Measurements from ENCODE around the gene RAB27B. TPM values are rescaled to one million over a fixed set of nuclear protein-coding genes. Genes with fewer than 3 reads are reported as not detected.
A peak's percentile ranks its signal among the peaks of the same experiment; 100 is the strongest.
"Not testable (repeated sequence)": the region's sequence is repeated elsewhere in the genome, so short reads cannot be mapped to it uniquely, and the experiment has no call there.

RAB27B gene
- total RNA-seq, 1 donor from 2014 or later, result 0.33 TPM

DNA sequence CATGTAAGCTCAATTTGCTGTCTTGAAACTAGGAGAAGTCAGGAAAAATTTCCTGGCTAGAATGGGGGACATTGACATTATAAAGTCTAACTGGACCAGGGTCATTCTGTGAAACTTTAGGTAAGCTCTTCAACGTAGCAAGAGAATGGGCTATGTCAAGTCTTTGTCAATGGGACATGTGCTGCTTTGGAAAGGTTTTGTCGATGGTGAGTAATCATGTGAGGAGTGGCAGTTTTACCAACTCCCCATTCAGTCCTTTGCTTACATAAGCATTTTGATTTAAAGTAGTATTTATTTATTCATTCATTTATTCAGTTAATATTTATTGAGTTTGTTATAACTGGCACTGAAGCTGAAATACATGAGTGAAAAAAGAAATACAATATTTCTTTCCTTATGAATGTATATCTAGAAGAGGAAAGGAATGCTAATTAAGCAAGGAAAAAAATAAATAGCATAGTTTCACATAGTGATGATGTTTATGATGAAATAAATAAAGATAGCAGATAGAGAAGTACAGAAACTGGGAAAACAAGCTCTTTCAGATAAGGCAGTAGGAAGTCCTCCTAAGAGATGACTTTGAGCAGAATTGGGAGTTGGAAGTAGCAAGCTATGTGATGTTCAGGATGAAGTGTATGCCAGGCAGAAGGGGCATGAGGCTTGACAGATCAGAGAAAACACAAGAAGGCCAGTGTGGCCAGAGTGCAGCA, 25.4 kb upstream of the RAB27B start:
- intact Hi-C loops (cut with micrococcal nuclease), result no loop called here
- H3K36me3 Mint-ChIP-seq (ENCODE audit: low read depth), result no peaks in the 10 kb centered on the region
- no peak overlapping the region for H3K27ac Mint-ChIP-seq
- peaks cover 12% of the 10 kb centered on the region for H3K9me3 Mint-ChIP-seq
- peaks cover 12% of the 10 kb centered on the region for H3K4me1 Mint-ChIP-seq
- peaks cover 19% of the 10 kb centered on the region for H3K27me3 Mint-ChIP-seq
- no peak for DNase-seq
- no peak overlapping the region for H3K4me3 Mint-ChIP-seq

DNA sequence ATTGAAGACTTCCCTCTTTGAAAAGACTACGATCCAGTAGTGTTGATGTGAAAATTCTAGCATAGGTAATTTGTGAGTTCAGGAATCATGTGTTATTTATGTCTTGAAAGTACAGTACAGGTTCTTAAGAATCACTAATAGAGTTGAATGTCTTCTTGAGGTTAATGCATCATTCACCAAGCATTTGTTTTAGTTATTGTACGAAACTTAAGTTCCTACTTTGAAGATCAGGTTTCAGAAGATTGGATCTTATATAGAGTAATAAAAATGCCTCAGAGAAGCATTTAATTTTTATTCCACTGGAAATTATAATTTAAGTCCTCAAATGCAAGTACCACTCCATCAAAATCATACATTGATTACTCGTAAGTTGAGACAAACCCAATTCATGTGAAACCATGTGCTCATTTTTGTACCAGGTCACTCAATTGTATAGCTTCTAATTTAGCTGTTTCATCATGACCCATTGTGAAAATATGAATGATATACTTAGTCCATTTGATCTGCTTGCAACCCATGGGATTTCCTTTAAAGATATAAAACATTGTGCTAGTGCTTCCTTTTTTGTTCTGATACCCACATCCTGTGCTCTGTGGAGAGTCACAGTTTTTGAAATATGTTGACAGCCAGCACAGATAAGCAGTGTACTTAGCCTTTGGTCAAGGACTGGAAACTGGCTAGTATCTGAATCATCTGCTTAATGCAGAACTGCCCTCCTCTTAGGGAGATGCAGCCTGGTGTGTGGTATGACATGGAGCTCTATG, 22.5 kb upstream of the RAB27B start:
- intact Hi-C loops (cut with micrococcal nuclease), result loop anchor here (1.0 to 5.0 kb wide), 2 partner anchors 29 to 88 kb away; no protein-coding TSS in a partner anchor
- peaks cover 12% of the 10 kb centered on the region for H3K4me1 Mint-ChIP-seq
- peak; percentile 73 for DNase-seq
- H3K9me3 Mint-ChIP-seq, result peaks cover 12% of the 10 kb centered on the region
- no peaks in the 10 kb centered on the region for H3K36me3 Mint-ChIP-seq (ENCODE audit: low read depth)
- H3K27me3 Mint-ChIP-seq, result peaks cover 17% of the 10 kb centered on the region
- no peak overlapping the region for H3K4me3 Mint-ChIP-seq
- H3K27ac Mint-ChIP-seq, result peak overlapping the region; percentile 61

DNA sequence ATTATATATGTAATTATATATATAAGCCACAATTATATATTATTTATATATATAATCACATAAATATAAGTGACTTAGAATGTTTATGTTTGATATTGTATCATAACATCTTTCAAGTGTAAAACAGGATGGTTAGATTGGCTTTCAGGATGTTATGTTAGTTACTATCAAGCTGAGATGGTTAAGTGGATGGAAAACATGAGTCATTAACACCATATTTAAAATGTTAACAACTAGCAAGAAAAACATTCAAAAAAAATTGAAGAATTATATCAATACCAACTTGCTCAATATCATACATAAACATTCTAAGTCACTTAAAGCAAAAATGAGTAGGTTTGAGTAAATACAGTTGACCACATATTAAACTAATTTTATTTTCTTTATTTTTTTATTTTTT, 21.8 kb upstream of the RAB27B start:
- intact Hi-C loops (cut with micrococcal nuclease), result loop anchor here (1.0 to 5.0 kb wide), 2 partner anchors 30 to 89 kb away; no protein-coding TSS in a partner anchor

DNA sequence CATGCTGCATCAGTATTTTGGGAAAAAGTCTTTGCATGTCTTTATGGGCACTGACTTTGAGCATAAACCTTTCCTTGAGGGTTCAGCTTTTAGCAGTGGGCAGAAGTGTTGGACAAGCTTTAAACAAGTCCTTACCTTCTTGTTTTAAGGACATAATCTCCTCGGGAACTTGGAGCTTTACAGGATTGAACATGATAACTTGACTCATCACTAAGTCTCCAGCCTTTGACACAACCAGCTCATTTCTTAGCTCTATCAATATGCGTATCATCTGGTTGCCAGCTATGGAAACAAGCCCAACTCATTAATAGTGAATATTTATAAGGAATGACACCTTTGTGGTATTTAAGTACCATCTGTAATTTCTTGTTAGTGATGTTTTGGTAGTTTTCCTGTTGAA, 21.0 kb upstream of the RAB27B start:
- H3K27ac Mint-ChIP-seq, result no peak overlapping the region
- H3K27me3 Mint-ChIP-seq, result peaks cover 22% of the 10 kb centered on the region
- no peak overlapping the region for H3K4me3 Mint-ChIP-seq
- DNase-seq, result no peak
- peaks cover 12% of the 10 kb centered on the region for H3K9me3 Mint-ChIP-seq
- intact Hi-C loops (cut with micrococcal nuclease), result loop anchor here (5.0 kb wide), 1 partner anchor 90 kb away; no protein-coding TSS in a partner anchor
- H3K4me1 Mint-ChIP-seq, result peaks cover 16% of the 10 kb centered on the region
- no peaks in the 10 kb centered on the region for H3K36me3 Mint-ChIP-seq (ENCODE audit: low read depth)

More for the DNA sequence above, 21.8 kb upstream of the RAB27B start:
- peaks cover 12% of the 10 kb centered on the region for H3K9me3 Mint-ChIP-seq
- no peak overlapping the region for H3K27ac Mint-ChIP-seq
- peaks cover 12% of the 10 kb centered on the region for H3K4me1 Mint-ChIP-seq
- no peaks in the 10 kb centered on the region for H3K36me3 Mint-ChIP-seq (ENCODE audit: low read depth)
- peaks cover 21% of the 10 kb centered on the region for H3K27me3 Mint-ChIP-seq
- H3K4me3 Mint-ChIP-seq, result no peak overlapping the region
- DNase-seq, result no peak

DNA sequence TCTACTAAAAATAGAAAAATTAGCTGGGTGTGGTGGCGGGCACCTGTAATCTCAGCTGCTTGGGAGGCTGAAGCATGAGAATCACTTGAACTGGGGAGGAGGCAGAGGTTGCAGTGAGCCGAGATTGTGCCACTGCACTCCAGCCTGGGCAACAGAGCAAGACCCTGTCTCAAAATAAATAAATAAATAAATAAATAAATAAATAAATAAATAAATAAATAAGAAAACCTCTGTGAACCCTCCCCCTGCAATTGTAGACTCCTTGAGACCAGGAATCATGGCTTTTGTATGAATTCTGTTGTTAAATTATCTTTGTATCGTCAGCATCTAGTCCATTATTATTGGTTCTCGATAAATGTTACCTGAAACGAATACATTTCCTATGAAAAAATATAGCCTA, 17.6 kb upstream of the RAB27B start:
- H3K4me3 Mint-ChIP-seq; intact Hi-C loops (cut with micrococcal nuclease): not testable (repeated sequence)

DNA sequence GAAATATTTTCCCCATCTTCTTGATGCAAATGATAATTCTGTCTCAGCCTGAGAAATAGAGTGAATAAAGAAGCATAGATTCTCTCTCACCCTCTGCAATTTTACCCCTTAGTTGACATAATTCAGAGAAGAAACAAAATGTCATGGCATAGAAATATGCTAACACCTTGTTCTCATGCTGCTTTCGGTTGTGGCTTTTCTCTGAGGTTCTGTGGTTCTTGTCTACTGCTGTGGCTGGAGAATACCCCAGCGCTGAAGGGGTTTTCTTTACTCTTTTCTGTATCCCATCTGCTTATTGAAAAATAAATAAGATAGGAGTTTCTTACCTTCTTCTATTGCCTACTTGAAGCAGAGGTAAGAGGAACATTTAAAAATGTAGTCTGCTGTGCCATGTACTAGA, 15.4 kb upstream of the RAB27B start:
- peaks cover 14% of the 10 kb centered on the region for H3K4me1 Mint-ChIP-seq
- H3K27me3 Mint-ChIP-seq, result peaks cover 35% of the 10 kb centered on the region
- H3K36me3 Mint-ChIP-seq (ENCODE audit: low read depth), result no peaks in the 10 kb centered on the region
- no peaks in the 10 kb centered on the region for H3K9me3 Mint-ChIP-seq
- intact Hi-C loops (cut with micrococcal nuclease), result loop anchor here (2.0 kb wide), 1 partner anchor 16 kb away; the partner anchor contains the start of gene RAB27B
- DNase-seq, result peak; percentile 83
- no peak overlapping the region for H3K4me3 Mint-ChIP-seq
- no peak overlapping the region for H3K27ac Mint-ChIP-seq

More for the DNA sequence above, 17.6 kb upstream of the RAB27B start:
- not testable (repeated sequence) for H3K9me3 Mint-ChIP-seq; H3K36me3 Mint-ChIP-seq (ENCODE audit: low read depth); H3K27ac Mint-ChIP-seq; DNase-seq
- peaks cover 20% of the 10 kb centered on the region for H3K4me1 Mint-ChIP-seq
- peaks cover 26% of the 10 kb centered on the region for H3K27me3 Mint-ChIP-seq

DNA sequence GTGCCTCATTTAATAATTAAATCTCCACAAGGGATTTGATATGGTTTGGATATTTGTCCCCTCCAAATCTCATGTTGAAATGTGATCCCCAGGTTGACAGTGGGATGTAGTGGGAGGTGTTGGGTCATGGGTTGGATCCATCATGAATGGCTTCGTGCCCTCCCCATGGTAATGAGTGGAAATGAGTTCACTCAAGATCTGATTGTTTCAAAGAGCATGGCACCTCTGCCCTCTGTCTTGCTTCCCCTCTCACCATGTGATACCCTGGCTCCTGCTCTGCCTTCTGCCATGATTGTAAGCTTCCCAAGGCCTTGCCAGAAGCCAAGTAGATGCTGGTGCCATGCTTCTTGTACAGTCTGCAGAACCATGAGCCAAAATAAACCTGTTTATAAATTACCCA, 15.0 kb upstream of the RAB27B start:
- H3K27me3 Mint-ChIP-seq, result peaks cover 39% of the 10 kb centered on the region
- no peak overlapping the region for H3K27ac Mint-ChIP-seq
- no peak for DNase-seq
- intact Hi-C loops (cut with micrococcal nuclease), result loop anchor here (2.0 kb wide), 1 partner anchor 15 kb away; the partner anchor contains the start of gene RAB27B
- no peaks in the 10 kb centered on the region for H3K9me3 Mint-ChIP-seq
- H3K4me3 Mint-ChIP-seq, result no peak overlapping the region
- no peaks in the 10 kb centered on the region for H3K36me3 Mint-ChIP-seq (ENCODE audit: low read depth)
- H3K4me1 Mint-ChIP-seq, result peaks cover 14% of the 10 kb centered on the region

DNA sequence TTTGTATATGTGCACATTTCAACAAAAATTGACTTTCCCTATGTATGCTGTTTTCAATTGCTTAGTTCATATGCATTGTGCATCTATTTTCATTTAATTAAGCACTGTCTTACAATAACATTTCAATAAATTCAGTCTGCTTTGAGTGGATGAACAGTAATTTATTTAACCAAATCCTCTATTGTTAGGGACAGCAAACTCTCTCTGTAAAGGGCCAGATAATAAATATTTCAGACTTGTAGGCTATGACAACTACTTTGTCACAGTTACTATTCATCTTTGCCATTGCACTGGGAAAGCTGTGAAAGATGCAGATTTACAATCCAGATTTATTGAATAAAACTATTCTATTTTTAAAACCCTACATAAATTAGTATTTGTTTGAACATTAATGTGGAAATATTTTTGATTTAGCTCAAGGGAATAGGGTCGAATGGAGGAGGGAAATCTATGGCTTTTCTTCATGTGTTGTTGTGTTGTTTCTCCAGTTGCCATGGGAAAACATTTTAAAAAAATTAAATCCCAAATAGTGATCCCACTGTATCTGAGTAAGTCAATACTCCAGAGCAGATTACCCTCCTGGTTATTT, 14.2 kb upstream of the RAB27B start:
- Mint-ChIP-seq H3K4me1 (peaks cover 14% of the 10 kb centered on the region), H3K27ac (no peak overlapping the region), H3K27me3 (peaks cover 41% of the 10 kb centered on the region), H3K36me3 (ENCODE audit: low read depth) (no peaks in the 10 kb centered on the region), H3K9me3 (no peaks in the 10 kb centered on the region), H3K4me3 (no peak overlapping the region)
- intact Hi-C loops (cut with micrococcal nuclease), result loop anchor here (2.0 kb wide), 1 partner anchor 15 kb away; the partner anchor contains the start of gene RAB27B
- DNase-seq, result no peak

DNA sequence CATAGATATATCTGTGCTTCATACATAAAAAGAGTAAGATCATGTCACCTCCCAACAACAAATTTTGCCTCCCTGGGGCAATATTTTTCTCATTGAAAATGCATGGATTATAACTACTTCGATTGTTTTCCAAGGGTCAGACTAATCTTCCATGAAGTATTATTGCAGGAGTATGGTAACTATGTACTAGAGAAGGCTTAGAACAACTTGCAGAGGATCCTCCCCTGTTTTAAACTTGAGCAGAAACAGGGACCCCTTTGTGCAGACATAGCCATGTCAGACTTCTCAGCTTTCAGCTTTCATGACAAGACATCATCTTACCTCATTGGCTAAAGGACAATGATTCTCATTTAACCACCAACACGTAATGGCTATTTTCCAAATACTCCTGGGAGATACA, 13.2 kb upstream of the RAB27B start:
- intact Hi-C loops (cut with micrococcal nuclease), result no loop called here
- H3K9me3 Mint-ChIP-seq, result no peaks in the 10 kb centered on the region
- no peak overlapping the region for H3K4me3 Mint-ChIP-seq
- H3K36me3 Mint-ChIP-seq (ENCODE audit: low read depth), result no peaks in the 10 kb centered on the region
- H3K4me1 Mint-ChIP-seq, result peaks cover 14% of the 10 kb centered on the region
- no peak overlapping the region for H3K27ac Mint-ChIP-seq
- no peak for DNase-seq
- peaks cover 41% of the 10 kb centered on the region for H3K27me3 Mint-ChIP-seq

DNA sequence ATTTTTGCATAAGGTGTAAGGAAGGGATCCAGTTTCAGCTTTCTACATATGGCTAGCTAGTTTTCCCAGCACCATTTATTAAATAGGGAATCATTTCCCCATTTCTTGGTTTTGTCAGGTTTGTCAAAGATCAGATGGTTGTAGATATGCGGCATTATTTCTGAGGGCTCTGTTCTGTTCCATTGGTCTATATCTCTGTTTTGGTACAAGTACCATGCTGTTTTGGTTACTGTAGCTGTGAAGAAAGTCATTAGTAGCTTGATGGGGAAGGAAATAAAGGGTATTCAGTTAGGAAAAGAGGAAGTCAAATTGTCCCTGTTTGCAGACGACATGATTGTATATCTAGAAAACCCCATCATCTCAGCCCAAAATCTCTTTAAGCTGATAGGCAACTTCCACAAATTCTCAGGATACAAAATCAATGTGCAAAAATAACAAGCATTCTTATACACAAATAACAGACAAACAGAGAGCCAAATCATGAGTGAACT, 7.4 kb upstream of the RAB27B start:
- intact Hi-C loops (cut with micrococcal nuclease); H3K4me1 Mint-ChIP-seq; H3K36me3 Mint-ChIP-seq (ENCODE audit: low read depth); DNase-seq; H3K27ac Mint-ChIP-seq; H3K9me3 Mint-ChIP-seq; H3K4me3 Mint-ChIP-seq: not testable (repeated sequence)
- H3K27me3 Mint-ChIP-seq, result peaks cover 38% of the 10 kb centered on the region

DNA sequence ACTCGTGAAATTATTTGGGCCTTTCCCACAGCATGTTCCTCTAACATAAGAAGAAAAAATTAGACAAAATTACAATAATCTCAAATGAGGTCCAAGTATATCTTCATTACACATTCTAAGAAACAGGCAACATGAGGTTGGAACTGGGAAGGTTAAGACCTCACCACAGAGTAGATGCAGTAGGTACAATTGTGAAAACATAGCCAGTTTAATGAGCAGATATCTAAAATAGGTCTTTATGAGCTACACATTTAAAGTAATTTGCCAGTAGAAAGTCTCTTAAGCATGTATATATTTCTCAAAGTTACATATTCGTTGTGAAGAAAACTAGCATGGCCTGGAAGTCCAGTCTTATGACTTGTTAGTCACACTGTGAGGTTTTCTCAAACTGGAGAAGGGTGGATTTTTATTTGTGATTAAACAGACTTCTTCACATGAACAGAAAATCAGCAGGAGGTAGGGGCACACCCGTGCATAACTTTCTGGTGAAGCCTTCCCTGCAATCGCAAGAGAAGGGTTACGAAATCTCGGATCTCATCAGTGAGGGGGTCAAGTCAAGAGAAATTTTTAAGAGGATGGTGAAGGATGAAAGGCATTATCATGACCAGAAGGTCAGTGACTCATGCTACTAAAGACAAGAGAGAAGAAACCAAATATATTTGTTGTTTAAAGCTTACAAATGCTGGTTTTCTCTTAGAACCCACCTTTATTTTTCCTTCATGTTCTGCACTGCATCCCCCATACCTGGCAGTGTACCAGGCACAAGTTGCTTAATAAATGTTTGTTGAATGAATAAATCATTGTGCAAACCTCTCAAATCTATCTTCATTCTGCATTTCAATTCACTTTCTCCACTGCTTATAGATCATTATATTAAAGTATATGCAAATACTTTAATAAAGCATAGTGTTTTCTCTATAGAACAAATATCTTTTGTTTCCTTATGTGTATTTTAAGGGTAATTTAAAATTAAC, 5.1 kb upstream of the RAB27B start:
- Mint-ChIP-seq H3K9me3 (no peaks in the 10 kb centered on the region), H3K27ac (no peak overlapping the region), H3K36me3 (ENCODE audit: low read depth) (no peaks in the 10 kb centered on the region), H3K4me3 (no peak overlapping the region), H3K27me3 (peaks cover 41% of the 10 kb centered on the region), H3K4me1 (peaks cover 6% of the 10 kb centered on the region)
- intact Hi-C loops (cut with micrococcal nuclease), result no loop called here
- DNase-seq, result no peak

DNA sequence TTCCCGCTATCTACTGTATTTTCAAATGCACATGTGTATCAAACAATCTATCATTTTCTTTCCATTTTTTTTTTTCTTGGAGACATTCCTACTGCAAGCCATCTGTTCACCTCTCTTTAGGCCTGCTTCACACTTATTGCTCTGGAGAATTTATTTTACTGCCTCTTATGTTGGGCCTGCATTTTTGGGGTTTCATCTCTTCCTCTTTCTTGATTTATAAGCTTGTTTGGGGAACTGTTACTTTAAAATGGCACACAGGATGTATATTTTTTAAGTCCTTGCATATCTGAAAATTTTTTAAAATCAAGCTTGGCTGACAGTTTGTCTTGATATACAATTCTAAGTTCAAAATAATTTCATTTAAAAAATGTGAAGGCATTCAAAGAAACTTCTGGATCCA, 3.5 kb upstream of the RAB27B start:
- Mint-ChIP-seq H3K4me3 (no peak overlapping the region), H3K27ac (no peak overlapping the region), H3K27me3 (peaks cover 40% of the 10 kb centered on the region), H3K4me1 (peaks cover 15% of the 10 kb centered on the region), H3K9me3 (no peaks in the 10 kb centered on the region), H3K36me3 (ENCODE audit: low read depth) (no peaks in the 10 kb centered on the region)
- intact Hi-C loops (cut with micrococcal nuclease), result no loop called here
- DNase-seq, result no peak

All from activated CD4-positive, alpha-beta T cell treated with anti-CD3 and anti-CD28 coated beads, Interleukin-2, amount 10 ng/mL, durations not matched to agents 24 days and 14 days (primary cell).